HL-60 (cell line): ENCODE data around the gene DENND1A.

ENCODE experiments used
- DNase-seq, 2 experiments: peaks; one replicate each; pipeline ENCODE4 v3.0.0-alpha.2; 2010 to 2020; ENCODE audit warnings: low read depth in 1 of 2, low spot score in 1 of 2
- H3K27ac ChIP-seq: fragments of 250-450 bp; sonication (Bioruptor Pico); replicated peaks from 2 replicates; pipeline ENCODE4 v1.5.1; 2020; ENCODE audit warnings: mild to moderate bottlenecking, moderate library complexity
- H3K27me3 ChIP-seq: fragments of 250-450 bp; sonication (Bioruptor Pico); 2 replicates; pipeline ENCODE4 v1.5.1; 2021; ENCODE audit warnings: mild to moderate bottlenecking, moderate library complexity; ENCODE audit not compliant: insufficient read depth, poor library complexity, severe bottlenecking
- H3K4me3 ChIP-seq: replicated peaks from 2 replicates; pipeline ENCODE4 v1.5.1; 2011; ENCODE audit warnings: mild to moderate bottlenecking, control low read depth, low read length; ENCODE audit not compliant: insufficient read depth
- GABPA ChIP-seq: IDR thresholded peaks from 2 replicates; pipeline ENCODE4 v1.6.1; 2012; ENCODE audit warnings: low read depth
- POLR2AphosphoS5 ChIP-seq: IDR thresholded peaks from 2 replicates; pipeline ENCODE4 v1.6.1; 2012; ENCODE audit warnings: low read depth
- REST ChIP-seq: IDR thresholded peaks from 2 replicates; pipeline ENCODE4 v1.6.1; 2012; ENCODE audit warnings: low read depth; ENCODE audit not compliant: insufficient replicate concordance
- SPI1 ChIP-seq: IDR thresholded peaks from 2 replicates; pipeline ENCODE4 v1.6.1; 2012; ENCODE audit warnings: low read depth, mild to moderate bottlenecking, borderline replicate concordance
- TF ChIP-seq, protein P1 (sequence below): IDR thresholded peaks from one replicate; pipeline ENCODE4 v1.5.1; 2011; ENCODE audit warnings: low read length, control low read depth, inconsistent platforms; ENCODE audit not compliant: insufficient read depth

DENND1A gene

DNA sequence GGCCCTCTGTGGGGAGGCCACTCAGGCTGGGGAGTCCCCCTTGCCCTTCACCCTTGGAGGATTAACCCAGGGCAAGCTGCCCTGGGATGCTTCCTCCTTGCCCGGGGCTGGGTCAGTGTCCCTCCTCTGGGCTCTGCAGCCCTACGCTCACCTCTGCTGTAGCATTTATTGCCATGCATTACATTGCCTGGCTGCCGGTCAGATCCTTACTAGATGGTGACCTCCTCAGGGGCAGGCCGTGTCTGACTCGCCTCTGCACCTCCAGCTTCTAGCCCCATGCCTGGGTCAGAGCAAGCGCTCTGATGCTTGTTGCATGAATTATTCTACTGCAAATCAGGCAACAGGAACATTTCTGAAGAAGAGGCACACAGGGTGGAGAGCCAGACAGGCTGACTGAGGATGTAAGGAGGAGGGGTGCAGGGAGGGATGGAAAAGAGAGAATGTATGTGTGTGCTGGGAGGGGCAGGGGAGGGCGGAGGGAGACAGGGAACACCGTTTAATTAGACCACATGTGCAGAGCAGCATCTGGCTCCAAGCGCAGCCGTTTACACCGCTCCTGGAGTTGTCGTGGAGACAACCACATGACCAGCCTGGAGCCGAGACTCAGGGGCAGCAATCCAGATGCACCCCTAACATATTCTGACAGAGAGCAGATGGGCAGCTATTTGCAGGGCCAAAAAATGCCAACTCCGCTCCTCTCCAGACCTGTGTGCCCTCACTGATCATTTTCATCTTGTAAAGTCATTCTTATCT lies 456.9 kb downstream of the DENND1A start:
- no peak for DNase-seq
- Histone ChIP-seq H3K4me3 (no peak overlapping the region), H3K27me3 (no peaks in the 10 kb centered on the region), H3K27ac (no peak overlapping the region)
- TF ChIP-seq POLR2AphosphoS5 (no peak), REST (no peak), GABPA (no peak), SPI1 (no peak)
- TF ChIP-seq, protein P1, sequence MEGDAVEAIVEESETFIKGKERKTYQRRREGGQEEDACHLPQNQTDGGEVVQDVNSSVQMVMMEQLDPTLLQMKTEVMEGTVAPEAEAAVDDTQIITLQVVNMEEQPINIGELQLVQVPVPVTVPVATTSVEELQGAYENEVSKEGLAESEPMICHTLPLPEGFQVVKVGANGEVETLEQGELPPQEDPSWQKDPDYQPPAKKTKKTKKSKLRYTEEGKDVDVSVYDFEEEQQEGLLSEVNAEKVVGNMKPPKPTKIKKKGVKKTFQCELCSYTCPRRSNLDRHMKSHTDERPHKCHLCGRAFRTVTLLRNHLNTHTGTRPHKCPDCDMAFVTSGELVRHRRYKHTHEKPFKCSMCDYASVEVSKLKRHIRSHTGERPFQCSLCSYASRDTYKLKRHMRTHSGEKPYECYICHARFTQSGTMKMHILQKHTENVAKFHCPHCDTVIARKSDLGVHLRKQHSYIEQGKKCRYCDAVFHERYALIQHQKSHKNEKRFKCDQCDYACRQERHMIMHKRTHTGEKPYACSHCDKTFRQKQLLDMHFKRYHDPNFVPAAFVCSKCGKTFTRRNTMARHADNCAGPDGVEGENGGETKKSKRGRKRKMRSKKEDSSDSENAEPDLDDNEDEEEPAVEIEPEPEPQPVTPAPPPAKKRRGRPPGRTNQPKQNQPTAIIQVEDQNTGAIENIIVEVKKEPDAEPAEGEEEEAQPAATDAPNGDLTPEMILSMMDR = no peak

DNA sequence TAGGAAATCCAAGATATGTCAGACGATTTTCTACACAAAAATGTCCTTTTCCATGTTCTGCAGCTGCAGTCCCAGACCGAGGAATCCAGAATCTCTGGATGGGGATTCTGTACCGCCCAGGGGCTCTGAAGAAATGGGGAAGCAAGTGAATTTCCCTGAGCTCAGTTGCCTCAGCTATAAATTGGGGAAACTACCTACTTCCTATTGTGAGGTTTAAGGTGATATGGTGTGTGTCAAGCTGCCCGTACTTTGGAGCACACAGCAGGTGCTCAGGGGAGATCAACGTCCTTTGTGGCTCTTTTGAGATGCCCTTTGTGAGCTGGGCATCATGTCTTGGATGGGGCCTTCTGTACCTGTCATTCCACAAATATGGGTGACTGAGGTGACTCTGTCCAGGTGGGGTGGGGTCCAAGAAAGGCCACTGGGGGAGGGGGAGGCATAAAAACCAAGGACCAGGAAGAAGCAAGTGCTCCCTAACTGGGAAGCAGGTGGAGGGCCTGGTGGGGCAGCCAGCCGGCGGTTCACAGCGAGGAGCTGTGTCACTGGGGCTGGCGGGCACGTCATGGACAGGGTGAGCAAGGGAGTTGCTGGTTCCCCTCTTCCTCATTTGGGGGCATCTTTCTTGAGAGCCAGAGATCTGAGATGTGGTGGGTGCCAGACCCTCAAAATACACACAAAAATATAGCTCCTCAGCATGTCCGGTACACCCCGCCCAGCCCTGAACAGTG lies 457.9 kb downstream of the DENND1A start:
- Histone ChIP-seq H3K27me3 (no peaks in the 10 kb centered on the region), H3K4me3 (no peak overlapping the region), H3K27ac (peak overlapping the region; percentile 27)
- DNase-seq = peak in 1 of 2 experiments; percentile 52
- TF ChIP-seq REST = no peak
- peak; percentile 3; the same call in 1 of the 2 replicates for TF ChIP-seq SPI1

- TF ChIP-seq POLR2AphosphoS5 = no peak
- TF ChIP-seq, protein P1 = no peak
- no peak for TF ChIP-seq GABPA
- no peak for TF ChIP-seq REST
- TF ChIP-seq SPI1 = no peak
These were observed 458.7 kb downstream of the DENND1A start for GRCh38 chr9:123470991-123471770.

More at GRCh38 chr9:123470991-123471770, 458.7 kb downstream of the DENND1A start:
- peak; percentile 31 to 68 for DNase-seq
- no peak overlapping the region for H3K4me3 ChIP-seq
- no peaks in the 10 kb centered on the region for H3K27me3 ChIP-seq
- H3K27ac ChIP-seq = peak overlapping the region; percentile 29
